Motor neuron (in vitro differentiated cells): ENCODE results near the gene INPP5A. TPM values are rescaled to one million over a fixed set of nuclear protein-coding genes. Genes with fewer than 3 reads are reported as not detected.
"Not testable (repeated sequence)": the region's sequence is repeated elsewhere in the genome, so short reads cannot be mapped to it uniquely, and the experiment has no call there.

Experiments used
- ATAC-seq, 8 experiments: fragments of 200-7000 bp; cut with Tn5 transposase; replicated peaks in 6 of 8; 2 replicates each; pipeline ENCODE4 v1.8.0; 2021; ENCODE audit warnings: mild to moderate bottlenecking in 8 of 8, moderate library complexity in 8 of 8
- H3K27ac ChIP-seq, 2 donors: fragments of 250-450 bp; sonication (Bioruptor Pico); 2 replicates each; pipeline ENCODE4 v1.9.0; 2021; ENCODE audit warnings: antibody characterized with exemption in 2 of 2, mild to moderate bottlenecking in 2 of 2, moderate library complexity in 1 of 2
- H3K4me1 ChIP-seq, 2 donors: fragments of 250-450 bp; sonication (Bioruptor Pico); replicated peaks in 1 of 2; 2 replicates each; pipeline ENCODE4 v1.6.1; 2021; ENCODE audit warnings: antibody characterized with exemption in 2 of 2, mild to moderate bottlenecking in 2 of 2, moderate library complexity in 1 of 2
- H3K4me3 ChIP-seq, 5 donors: fragments of 250-450 bp; sonication (Bioruptor Pico); 2 replicates each; pipeline ENCODE4 v1.9.0; 2021; ENCODE audit warnings: antibody characterized with exemption in 5 of 5, mild to moderate bottlenecking in 5 of 5, moderate library complexity in 4 of 5
- WGBS, 10 experiments: fragments of 450-650 bp; shearing (Covaris generic); methylation state at CpG; one replicate each; pipeline ENCODE4 v1.0.0; 2022; 5-methylcytosine and 5-hydroxymethylcytosine counted together
- in situ Hi-C, 9 experiments: fragments of 400-800 bp; cut with MboI; loops; one replicate each; pipeline ENCODE4 v1.15.0; 2021; ENCODE audit warnings: low sequenced_read_pairs in 9 of 9, low pct_unique_long_range_greater_than_20kb in 2 of 9; ENCODE audit not compliant: unreplicated experiment in 9 of 9
- total RNA-seq, 8 experiments: library from RNA; unstranded; fragments of 300-600 nt; gene quantifications; 2 replicates each; pipeline versions ENCODE4 v1.2.3 to v1.2.4, GENCODE V29; 2022

Gene INPP5A
- total RNA-seq, 8 experiments from 2014 or later, result 13.2 to 45.0 (median 17.9) TPM

DNA sequence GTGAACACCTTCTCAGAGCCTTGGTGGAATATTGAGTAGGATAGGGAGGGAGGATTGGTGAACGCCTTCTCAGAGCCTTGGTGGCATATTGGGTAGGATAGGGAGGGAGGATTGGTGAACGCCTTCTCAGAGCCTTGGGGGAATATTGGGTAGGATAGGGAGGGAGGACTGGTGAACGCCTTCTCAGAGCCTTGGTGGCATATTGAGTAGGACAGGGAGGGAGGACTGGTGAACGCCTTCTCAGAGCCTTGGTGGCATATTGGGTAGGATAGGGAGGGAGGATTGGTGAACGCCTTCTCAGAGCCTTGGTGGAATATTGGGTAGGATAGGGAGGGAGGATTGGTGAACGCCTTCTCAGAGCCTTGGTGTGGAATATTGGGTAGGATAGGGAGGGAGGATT is 15.0 kb downstream of the INPP5A start:
- 80 to 100% (median 90%) methylated on average over 1 to 2 of the region's 6 CpGs; no CpG with 5 or more reads in 6 of the 10 experiments for WGBS, 10 experiments
- H3K4me1 ChIP-seq, H3K27ac ChIP-seq, ATAC-seq, in situ Hi-C loops, H3K4me3 ChIP-seq: not testable (repeated sequence)

DNA sequence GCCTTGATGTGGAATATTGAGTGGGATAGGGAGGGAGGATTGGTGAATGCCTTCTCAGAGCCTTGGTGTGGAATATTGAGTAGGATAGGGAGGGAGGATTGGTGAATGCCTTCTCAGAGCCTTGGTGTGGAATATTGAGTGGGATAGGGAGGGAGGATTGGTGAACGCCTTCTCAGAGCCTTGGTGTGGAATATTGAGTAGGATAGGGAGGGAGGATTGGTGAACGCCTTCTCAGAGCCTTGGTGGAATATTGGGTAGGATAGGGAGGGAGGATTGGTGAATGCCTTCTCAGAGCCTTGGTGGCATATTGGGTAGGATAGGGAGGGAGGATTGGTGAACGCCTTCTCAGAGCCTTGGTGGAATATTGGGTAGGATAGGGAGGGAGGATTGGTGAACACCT is 16.0 kb downstream of the INPP5A start:
- no CpG with 5 or more reads among the region's 3 CpGs for WGBS, 10 experiments
- H3K4me3 ChIP-seq, H3K4me1 ChIP-seq, in situ Hi-C loops, H3K27ac ChIP-seq, ATAC-seq: not testable (repeated sequence)

DNA sequence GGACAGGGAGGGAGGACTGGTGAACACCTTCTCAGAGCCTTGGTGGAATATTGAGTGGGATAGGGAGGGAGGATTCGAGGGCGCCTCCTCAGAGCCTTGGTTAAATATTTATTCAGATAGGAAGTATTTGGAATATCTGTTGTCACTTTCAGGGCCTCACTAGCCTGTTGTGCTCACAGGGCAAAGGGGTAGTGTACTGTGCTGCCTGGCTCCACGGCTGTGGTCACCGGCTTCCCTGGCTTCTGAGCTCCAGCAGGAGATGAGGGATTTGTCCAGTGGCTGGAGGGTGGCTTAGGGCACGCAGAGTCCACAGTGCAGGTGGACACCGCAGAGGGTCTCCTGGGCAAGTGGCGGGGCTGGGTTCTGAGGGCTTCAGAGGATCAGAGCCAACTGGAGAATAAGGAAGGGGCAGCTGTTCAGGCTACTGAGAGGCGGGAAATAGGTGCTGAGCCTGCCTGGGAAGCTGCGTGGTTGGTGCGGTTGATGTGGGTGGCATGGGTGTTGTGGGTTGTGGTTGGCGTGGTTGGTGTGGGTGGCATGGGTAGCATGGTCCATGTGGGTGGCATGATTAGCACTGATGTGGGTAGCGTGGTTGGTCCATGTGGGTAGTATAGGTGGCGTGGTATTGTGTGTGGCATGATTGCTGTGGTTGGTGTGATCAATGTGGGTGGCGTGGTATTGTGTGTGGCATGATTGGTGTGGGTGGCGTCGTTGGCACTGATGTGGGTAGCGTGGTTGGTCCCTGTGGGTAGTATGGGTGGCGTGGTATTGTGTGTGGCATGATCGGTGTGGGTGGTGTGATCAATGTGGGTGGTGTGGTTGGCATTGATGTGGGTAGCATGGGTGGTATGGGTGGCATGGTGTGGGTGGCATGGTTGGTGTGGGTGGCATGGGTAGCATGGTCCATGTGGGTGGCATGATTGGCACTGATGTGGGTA is 16.7 kb downstream of the INPP5A start:
- in situ Hi-C loops, result no loop called here
- WGBS, 10 experiments, result 81 to 98% (median 96%) methylated on average over 5 to 12 of the region's 19 CpGs; no CpG with 5 or more reads in 1 of the 10 experiments
- H3K27ac ChIP-seq, result no peak overlapping the region
- no peak overlapping the region for H3K4me3 ChIP-seq
- no peaks in the 10 kb centered on the region for H3K4me1 ChIP-seq
- no peak for ATAC-seq

DNA sequence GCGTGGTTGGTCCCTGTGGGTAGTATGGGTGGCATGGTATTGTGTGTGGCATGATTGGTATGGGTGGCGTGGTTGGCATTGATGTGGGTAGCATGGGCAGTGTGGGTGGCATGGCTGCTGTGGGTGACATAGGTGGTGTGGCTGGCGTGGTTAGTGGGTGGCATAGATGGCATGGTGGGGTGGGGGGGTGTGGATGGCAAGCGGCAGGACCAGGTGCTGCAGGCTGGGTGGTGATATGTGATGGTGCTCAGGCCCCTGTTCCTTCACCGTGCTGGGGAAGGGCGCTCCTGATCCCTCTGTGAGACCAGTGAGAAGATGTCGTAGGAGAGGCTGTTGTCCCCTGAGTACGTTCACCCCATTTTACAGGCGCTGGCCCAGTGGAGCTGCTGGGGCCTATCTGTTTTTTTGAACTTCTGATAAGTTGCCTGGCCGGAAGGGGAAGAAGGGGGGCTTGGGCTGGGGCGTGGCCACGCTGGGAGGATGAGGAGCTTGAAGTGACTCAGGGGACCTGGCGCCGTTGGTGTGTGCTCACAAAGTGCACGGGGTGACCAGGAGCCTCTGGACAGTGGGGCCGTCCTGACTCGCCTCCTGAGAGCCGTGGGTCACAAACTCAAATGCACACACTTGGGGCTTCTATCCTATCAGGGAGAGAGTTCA is 17.5 kb downstream of the INPP5A start:
- in situ Hi-C loops, result no loop called here
- H3K4me3 ChIP-seq, result no peak overlapping the region
- no peak for ATAC-seq
- WGBS, 10 experiments, result 80 to 100% (median 93%) methylated on average over 2 to 5 of the region's 18 CpGs; no CpG with 5 or more reads in 5 of the 10 experiments
- no peaks in the 10 kb centered on the region for H3K4me1 ChIP-seq
- H3K27ac ChIP-seq, result no peak overlapping the region

DNA sequence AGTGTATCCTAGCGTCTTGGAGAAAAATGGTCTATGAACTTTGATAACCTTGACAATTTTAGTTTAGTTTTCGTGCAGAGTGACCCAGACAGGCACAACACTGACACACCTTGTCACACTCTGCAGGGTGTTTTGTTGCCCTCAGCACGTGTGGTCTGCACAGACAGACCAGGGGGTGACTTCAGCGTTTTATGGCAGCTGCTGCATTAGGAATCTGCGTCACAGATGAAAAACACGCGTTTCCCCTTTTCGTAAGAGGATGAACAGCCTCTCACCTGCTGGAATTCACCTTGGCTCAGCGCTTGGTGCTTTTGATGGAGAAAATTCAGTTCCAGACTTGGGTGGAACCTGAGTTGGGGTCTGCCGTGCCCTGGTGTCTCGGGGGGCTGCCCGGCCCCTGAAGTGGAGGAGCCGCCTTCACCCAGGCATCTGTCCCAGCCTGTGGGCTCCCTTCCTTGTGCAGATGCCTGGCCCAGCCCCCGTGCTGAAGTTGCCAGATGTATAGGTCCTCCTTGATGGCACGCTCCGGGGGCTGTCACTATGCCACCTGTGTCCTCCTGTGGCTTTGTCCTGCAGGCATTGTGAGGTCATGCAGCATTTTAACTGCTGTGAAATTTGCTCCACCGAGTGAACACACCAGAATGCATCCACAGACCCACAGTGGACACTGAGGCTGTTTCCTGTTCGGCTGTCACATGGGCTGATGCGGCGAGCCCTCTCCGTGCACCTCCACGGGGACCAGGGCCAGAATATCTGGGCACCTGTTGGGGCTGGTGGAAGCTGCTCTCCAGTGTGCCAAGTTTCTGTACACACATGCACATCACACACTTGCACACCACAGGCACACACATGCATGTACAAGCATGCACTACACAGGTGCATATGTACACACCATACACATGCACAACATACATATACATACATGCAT is 18.3 kb downstream of the INPP5A start:
- in situ Hi-C loops, result no loop called here
- H3K27ac ChIP-seq, result no peak overlapping the region
- 77 to 94% (median 90%) methylated on average over 2 to 14 of the region's 22 CpGs; no CpG with 5 or more reads in 4 of the 10 experiments for WGBS, 10 experiments
- no peak for ATAC-seq
- H3K4me1 ChIP-seq, result no peaks in the 10 kb centered on the region
- no peak overlapping the region for H3K4me3 ChIP-seq

DNA sequence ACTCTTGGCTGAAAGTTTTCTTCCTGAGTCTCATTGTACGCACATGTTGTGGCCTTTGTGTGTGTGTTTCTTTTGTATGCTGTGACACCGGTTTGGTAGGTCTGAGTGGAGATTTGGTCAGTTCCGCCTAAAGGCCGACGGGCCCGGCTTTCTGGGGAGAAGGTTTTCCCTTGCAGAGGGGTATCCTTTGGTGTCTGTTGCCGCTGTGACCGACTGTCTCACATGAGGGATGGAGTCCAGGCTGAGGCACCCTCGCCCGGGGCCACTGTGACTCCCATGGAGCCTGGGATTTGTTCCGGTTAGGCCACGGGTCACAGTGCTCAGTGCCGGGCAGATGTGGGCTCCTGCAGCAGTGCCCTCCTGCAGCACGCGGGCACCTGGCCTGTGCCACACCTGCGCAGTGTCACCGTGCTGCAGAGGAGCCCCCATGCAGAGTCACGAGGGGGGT is 19.4 kb downstream of the INPP5A start:
- H3K4me3 ChIP-seq, result no peak overlapping the region
- 92 to 100% (median 100%) methylated on average over 1 to 10 of the region's 18 CpGs; no CpG with 5 or more reads in 5 of the 10 experiments for WGBS, 10 experiments
- no peak overlapping the region for H3K27ac ChIP-seq
- in situ Hi-C loops, result no loop called here
- no peak for ATAC-seq
- H3K4me1 ChIP-seq, result no peaks in the 10 kb centered on the region

DNA sequence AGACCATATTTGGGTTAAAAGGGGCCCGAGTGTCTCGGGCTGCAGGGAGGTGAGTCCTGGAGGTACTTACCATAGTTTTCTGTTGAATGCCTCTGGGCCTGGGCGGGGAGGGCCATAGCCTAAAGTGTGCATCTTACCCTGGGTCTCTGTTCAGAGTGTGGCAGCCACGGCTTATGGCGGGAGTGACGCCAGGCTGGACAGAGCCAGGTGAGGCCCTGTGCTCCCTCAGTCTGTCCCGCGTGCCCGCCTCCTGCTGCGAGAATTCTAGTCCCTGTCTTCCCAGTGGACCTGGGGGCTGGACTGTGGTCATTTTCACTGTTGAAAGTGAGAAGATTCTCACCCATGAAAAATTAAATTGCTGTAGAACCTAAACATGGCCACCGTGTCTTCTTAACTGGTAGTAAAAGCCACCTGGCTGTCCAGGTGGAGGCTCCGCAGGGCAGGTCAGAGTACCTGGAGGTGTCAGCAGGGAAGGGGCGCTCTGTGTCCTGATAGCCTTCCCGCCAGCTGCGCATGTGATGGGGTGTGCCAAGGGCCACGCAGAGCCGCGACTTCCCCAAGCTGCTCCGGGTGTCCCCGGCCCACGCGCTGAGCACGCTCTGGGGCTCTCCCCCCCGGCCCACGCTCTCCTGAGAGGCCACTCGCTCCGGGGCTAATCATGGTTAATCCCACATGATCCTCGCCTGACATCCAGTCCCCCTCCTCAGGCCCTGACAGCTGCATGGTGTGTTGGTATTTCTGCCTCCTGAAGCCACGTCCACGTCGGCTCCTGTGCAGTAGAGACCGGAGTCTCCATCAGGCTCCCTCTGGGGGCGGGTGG is 20.3 kb downstream of the INPP5A start:
- Histone ChIP-seq H3K27ac (no peak overlapping the region), H3K4me1 (no peaks in the 10 kb centered on the region), H3K4me3 (no peak overlapping the region)
- in situ Hi-C loops, result no loop called here
- 80 to 100% (median 95%) methylated on average over 1 to 15 of the region's 33 CpGs; no CpG with 5 or more reads in 4 of the 10 experiments for WGBS, 10 experiments
- no peak for ATAC-seq

DNA sequence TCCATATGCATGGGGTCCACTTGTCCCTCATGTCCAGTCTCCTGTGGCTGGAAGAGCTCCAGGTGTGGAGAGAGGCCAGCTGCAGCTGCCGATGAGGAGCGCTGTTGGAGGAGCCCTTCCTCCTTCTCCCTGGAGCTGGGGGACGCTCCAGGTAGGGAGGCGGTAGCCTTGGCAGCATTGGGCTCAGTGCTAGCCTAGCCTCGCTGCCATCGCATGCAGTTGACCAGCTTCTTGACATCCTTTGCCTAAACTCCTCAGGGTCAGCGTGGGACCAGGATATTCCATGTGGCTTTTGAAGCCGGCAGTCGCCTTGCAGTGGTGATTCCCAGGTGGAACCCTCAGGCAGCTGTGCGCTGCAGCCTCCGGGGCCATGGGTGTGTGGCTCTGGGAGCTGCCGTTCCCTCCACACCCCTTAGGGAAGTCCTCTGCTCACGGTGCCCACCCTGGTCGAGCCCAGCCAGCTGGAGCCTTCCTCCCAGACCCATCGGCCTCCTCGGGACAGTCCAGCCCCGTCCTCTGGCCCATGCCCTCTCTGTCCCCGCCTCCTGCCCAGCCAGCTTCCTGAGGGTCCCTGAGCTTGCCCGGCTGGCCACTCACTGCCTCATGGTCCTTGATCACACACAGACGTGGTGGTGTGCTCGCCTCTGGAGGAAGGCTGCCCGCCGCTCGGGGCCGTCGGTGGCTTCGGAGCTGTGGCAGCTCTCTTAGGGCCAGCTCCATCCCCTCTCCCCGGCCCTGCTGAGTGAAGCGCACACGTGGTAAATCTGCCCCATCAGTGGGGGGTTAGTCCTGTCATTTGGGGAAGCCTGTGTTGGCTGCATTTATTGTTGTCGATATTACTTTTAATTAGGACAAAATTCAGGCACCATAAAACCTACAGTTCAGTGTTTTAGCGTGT is 21.2 kb downstream of the INPP5A start:
- Histone ChIP-seq H3K4me3 (no peak overlapping the region), H3K4me1 (no peaks in the 10 kb centered on the region), H3K27ac (no peak overlapping the region)
- WGBS, 10 experiments, result 0 to 100% (median 80%) methylated on average over 1 to 7 of the region's 32 CpGs; no CpG with 5 or more reads in 3 of the 10 experiments
- ATAC-seq, result no peak
- in situ Hi-C loops, result no loop called here

DNA sequence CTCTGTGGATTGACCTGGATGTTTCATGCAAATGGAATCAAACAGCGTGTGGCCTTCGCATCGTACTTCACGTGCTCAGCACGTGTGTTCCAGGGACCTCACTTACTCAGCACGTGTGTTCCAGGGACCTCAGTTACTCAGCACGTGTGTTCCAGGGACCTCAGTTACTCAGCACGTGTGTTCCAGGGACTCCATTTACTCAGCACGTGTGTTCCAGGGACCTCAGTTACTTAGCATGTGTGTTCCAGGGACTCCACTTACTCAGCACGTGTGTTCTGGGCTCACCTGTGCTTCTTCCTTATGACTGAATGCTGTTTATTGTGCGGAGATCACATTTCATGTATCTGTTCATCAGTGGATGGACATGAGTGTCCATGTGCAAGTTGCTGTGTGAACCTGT is 22.0 kb downstream of the INPP5A start:
- no peak overlapping the region for H3K4me3 ChIP-seq
- in situ Hi-C loops, result no loop called here
- WGBS, 10 experiments, result 49 to 100% (median 86%) methylated on average over 1 to 6 of the region's 11 CpGs; no CpG with 5 or more reads in 2 of the 10 experiments
- no peaks in the 10 kb centered on the region for H3K4me1 ChIP-seq
- H3K27ac ChIP-seq, result no peak overlapping the region
- no peak for ATAC-seq

DNA sequence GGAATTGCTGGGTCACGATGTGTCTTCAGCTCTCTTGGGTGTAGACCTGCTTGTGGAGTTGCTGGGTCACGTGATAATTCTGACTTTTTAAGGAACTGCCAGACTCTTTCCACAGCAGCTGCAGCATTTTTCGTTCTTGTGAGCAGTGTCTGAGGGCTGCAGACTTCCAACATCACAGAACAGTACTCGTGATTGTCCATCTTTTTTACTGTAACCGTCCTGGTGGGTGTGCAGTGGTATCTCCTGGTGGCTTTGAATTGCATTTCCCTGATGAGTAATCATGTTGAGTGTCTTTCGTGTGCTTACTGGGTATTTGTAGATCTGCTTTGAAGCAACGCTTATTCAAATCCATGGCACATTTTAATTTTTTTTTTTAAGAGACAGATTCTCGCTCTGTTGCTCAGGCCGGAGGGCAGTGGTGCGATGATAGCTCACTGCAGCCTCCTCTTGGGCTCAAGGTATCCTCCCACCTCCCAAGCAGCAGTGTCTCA is 22.7 kb downstream of the INPP5A start:
- WGBS, 10 experiments, result 33 to 98% (median 84%) methylated on average over 3 to 7 of the region's 10 CpGs; no CpG with 5 or more reads in 2 of the 10 experiments

More for the DNA sequence above, 22.7 kb downstream of the INPP5A start:
- in situ Hi-C loops, result no loop called here
- no peak overlapping the region for H3K27ac ChIP-seq
- H3K4me1 ChIP-seq, result no peaks in the 10 kb centered on the region
- H3K4me3 ChIP-seq, result no peak overlapping the region
- peak in 3 of 8 experiments; percentile 79 to 89 (median 85) for ATAC-seq
